KOPT-K1 (cell line): ENCODE measurements around the gene WDR7.
"Not testable (repeated sequence)": the region's sequence is repeated elsewhere in the genome, so short reads cannot be mapped to it uniquely, and the experiment has no call there.

Experiments used
- H3K27ac ChIP-seq: fragments of 200-600 bp; sonication (generic); 2 replicates; pipeline ENCODE4 v1.5.1; 2016; ENCODE audit warnings: antibody characterized with exemption, mild to moderate bottlenecking, low read depth, low read length; ENCODE audit not compliant: poor library complexity, severe bottlenecking
- H3K36me3 ChIP-seq: fragments of 200-600 bp; sonication (generic); 2 replicates; pipeline ENCODE4 v1.5.1; 2017; ENCODE audit warnings: antibody characterized with exemption, mild to moderate bottlenecking, low read length, moderate library complexity; ENCODE audit not compliant: insufficient read depth
- H3K9me3 ChIP-seq: fragments of 200-600 bp; sonication (generic); 2 replicates; pipeline ENCODE4 v1.5.1; 2017; ENCODE audit warnings: antibody characterized with exemption, low read length, mild to moderate bottlenecking; ENCODE audit not compliant: insufficient read depth, poor library complexity, severe bottlenecking

Gene WDR7

GRCh38 chr18:56645415-56646016, 5.6 kb upstream of the WDR7 start:
- H3K36me3 ChIP-seq, result peaks cover 4% of the 10 kb centered on the region; the same call in 1 of the 2 replicates
- H3K9me3 ChIP-seq, result no peaks in the 10 kb centered on the region
- no peak overlapping the region for H3K27ac ChIP-seq

- no peak overlapping the region for H3K27ac ChIP-seq
- H3K36me3 ChIP-seq, result peaks cover 4% of the 10 kb centered on the region; the same call in 1 of the 2 replicates
- H3K9me3 ChIP-seq, result no peaks in the 10 kb centered on the region
These were observed 4.1 kb upstream of the WDR7 start for GRCh38 chr18:56647071-56647470.

- no peaks in the 10 kb centered on the region for H3K9me3 ChIP-seq
- no peak overlapping the region for H3K27ac ChIP-seq
- peaks cover 4% of the 10 kb centered on the region; the same call in 1 of the 2 replicates for H3K36me3 ChIP-seq
These were observed 2.9 kb upstream of the WDR7 start for GRCh38 chr18:56647951-56648893.

- no peak overlapping the region for H3K27ac ChIP-seq
- H3K9me3 ChIP-seq, result peaks cover 5% of the 10 kb centered on the region
- H3K36me3 ChIP-seq, result peaks cover 7% of the 10 kb centered on the region; the same call in 1 of the 2 replicates
These were observed 1.2 kb upstream of the WDR7 start for GRCh38 chr18:56649996-56650395.

DNA sequence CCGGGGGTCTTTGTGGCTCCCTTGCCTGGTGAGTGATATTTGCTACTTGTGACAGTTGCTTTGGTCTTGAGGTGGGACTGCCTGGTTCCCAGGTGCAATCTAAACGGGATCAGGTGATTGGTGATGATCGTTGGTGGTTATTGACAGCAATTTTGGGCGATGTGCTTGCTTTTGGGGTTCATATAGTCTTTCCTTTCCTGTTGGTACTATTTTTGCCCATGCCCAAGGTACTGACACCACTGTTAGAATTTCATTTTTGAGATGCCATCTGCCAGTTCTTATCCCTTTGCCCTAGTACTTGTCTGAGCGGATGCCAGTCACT, 573 bp downstream of the WDR7 start:
- H3K9me3 ChIP-seq, result peaks cover 8% of the 10 kb centered on the region
- H3K36me3 ChIP-seq, result peaks cover 7% of the 10 kb centered on the region; the same call in 1 of the 2 replicates
- H3K27ac ChIP-seq, result peak overlapping the region; percentile 87

DNA sequence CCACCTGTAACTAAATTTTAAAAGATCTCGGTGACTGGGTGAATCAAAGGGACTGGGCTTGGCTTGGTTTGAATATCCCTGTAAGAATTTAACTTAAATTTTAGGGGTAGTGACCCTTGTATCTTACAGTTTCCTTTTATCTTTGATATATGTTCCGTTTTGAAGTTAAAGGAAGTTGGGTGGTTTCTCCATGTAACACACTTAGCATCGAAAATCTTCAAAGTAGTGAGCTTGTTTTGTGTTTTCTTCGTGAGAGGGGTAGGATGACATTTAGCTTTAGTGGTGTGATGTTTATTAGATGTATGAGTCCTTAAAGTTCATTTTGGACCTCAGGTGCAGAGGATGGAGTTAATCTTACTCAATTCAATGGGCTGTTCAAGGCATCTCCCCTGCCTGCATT, 1.6 kb downstream of the WDR7 start:
- H3K9me3 ChIP-seq, result peaks cover 8% of the 10 kb centered on the region
- peak overlapping the region; percentile 87 for H3K27ac ChIP-seq
- 0 out of 2 replicates have a peak, but pooled peaks cover 3% of the 10 kb centered on the region for H3K36me3 ChIP-seq

DNA sequence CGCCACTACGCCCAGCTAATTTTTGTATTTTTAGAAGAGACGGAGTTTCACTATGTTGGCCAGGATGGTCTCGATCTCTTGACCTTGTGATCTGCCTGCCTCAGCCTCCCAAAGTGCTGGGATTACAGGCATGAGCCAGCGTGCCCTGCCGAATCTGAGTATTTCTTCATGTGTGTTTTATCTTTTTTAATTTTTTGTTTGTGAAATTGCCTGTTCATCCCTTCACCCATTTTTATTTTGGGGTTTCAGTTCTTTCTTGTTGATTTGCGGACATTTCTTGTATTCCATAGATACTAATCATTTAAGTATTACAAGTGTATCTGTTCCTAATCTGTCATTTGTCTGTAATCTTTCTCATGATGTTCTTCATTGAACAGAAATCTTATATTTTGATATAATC, 3.1 kb downstream of the WDR7 start:
- H3K36me3 ChIP-seq, H3K27ac ChIP-seq, H3K9me3 ChIP-seq: not testable (repeated sequence)

GRCh38 chr18:56658261-56658660, 7.1 kb downstream of the WDR7 start:
- Histone ChIP-seq H3K36me3 (peaks cover 8% of the 10 kb centered on the region; the same call in 1 of the 2 replicates), H3K27ac (no peak overlapping the region), H3K9me3 (peaks cover 8% of the 10 kb centered on the region)

GRCh38 chr18:56659111-56659510, 8.0 kb downstream of the WDR7 start:
- Histone ChIP-seq H3K27ac (no peak overlapping the region), H3K36me3 (peaks cover 4% of the 10 kb centered on the region; the same call in 1 of the 2 replicates), H3K9me3 (peaks cover 8% of the 10 kb centered on the region)

GRCh38 chr18:56660655-56661054, 9.5 kb downstream of the WDR7 start:
- H3K36me3 ChIP-seq, result peaks cover 4% of the 10 kb centered on the region; the same call in 1 of the 2 replicates
- H3K27ac ChIP-seq, result no peak overlapping the region
- no peaks in the 10 kb centered on the region for H3K9me3 ChIP-seq

GRCh38 chr18:56661360-56662062, 10.4 kb downstream of the WDR7 start:
- H3K27ac ChIP-seq, result no peak overlapping the region
- peaks cover 4% of the 10 kb centered on the region; the same call in 1 of the 2 replicates for H3K36me3 ChIP-seq
- no peaks in the 10 kb centered on the region for H3K9me3 ChIP-seq

DNA sequence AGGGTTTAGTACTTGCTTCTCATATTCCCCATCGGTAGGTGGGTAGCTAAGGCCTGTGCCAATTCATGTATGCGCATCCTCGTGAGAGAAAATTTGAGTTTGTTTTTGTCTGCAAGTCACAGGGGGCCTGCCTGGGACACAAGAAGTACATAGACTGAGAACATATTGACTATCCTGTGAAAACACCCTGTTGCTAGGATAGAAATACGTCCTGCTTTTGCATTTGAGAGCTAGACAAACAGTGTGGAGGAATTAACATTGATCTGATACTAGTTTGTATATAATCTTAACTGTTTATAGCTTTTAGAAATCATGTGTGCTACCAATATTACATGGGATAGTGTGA, 10.9 kb downstream of the WDR7 start:
- H3K36me3 ChIP-seq, result peaks cover 4% of the 10 kb centered on the region; the same call in 1 of the 2 replicates
- no peak overlapping the region for H3K27ac ChIP-seq
- no peaks in the 10 kb centered on the region for H3K9me3 ChIP-seq

DNA sequence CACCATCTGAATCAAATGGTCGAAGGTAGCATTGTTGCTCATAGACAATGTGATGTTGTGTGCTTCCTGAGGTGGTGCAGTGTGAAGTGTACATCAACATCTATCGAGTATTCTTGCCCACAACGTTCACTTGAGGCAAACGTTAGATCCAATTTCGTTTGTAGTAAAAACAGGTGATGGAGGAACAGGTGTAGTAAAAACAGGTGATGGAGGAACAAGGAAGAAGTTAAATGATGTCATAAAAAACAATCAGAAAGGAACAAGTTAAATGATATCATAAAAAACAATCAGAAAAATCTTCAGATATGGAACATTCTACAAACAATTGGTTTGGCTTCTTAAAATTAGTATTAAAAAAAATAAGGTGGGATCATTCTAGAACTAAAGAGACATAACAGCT, 11.3 kb downstream of the WDR7 start:
- no peaks in the 10 kb centered on the region for H3K9me3 ChIP-seq
- peaks cover 4% of the 10 kb centered on the region; the same call in 1 of the 2 replicates for H3K36me3 ChIP-seq
- no peak overlapping the region for H3K27ac ChIP-seq

GRCh38 chr18:56662902-56663301, 11.7 kb downstream of the WDR7 start:
- H3K36me3 ChIP-seq, result peaks cover 4% of the 10 kb centered on the region; the same call in 1 of the 2 replicates
- H3K9me3 ChIP-seq, result no peaks in the 10 kb centered on the region
- H3K27ac ChIP-seq, result no peak overlapping the region

DNA sequence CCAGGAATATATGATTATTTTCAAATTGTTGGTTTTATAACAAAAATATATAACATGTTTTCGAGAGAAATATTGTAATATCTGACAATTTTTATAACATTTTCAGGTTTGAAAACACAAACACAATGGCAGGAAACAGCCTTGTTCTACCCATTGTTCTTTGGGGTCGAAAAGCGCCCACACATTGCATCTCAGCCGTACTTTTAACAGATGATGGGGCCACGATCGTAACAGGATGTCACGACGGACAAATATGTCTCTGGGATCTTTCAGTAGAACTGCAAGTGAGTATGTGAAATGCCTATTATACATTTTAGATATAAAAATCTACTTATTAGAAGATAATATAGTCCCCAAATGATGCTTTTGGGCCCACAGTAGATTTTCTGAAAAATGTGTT, 21.2 kb downstream of the WDR7 start:
- H3K36me3 ChIP-seq, result peaks cover 11% of the 10 kb centered on the region; the same call in 1 of the 2 replicates
- no peak overlapping the region for H3K27ac ChIP-seq
- no peaks in the 10 kb centered on the region for H3K9me3 ChIP-seq
